GM21526 (cell line): ENCODE results near the gene CYP4B1.
"Not testable (repeated sequence)": the region's sequence is repeated elsewhere in the genome, so short reads cannot be mapped to it uniquely, and the experiment has no call there.

Experiments used
- ATAC-seq: cut with Tn5 transposase; IDR thresholded peaks from one replicate; pipeline ENCODE4 v1.9.1; 2021; ENCODE audit warnings: moderate library complexity; ENCODE audit not compliant: unreplicated experiment, low FRiP score

CYP4B1 gene

DNA sequence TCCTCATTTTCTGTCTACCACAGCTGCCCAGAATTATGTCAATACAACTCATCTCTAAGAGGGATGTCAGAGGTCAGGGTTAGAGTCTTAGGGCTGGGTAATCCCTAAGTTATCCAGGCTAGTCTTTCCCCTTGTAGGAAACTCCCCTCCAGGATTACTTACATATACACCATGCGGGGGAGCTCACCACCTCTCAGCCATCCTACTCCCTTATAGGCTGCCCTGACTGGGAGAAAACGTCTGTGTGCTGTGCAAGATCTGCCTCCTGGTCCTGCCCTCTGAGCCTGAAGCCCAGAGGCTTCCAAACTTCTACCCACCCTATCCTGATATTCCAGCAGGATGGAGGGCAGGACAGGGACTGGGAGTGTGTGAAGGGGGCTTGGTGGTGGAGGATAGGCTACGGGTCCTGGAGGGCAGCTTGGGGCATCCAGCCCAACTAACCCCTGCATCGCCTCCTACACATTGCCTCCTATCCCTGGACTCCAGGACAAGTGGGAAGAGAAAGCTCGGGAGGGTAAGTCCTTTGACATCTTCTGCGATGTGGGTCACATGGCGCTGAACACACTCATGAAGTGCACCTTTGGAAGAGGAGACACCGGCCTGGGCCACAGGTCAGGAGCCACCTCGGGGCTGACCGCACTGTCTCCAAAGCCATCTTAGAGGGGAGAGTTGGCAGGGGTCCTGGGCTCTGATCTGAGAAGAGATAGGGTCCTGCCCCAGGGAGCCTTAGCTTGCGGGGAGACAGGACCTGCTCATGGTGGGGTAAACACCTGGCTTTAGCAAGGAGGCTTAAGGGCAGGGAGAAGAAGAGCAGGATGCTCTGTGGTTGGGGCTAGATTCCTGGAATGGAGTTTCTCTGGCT is 14.4 kb downstream of the CYP4B1 start:
- ATAC-seq, result no peak

- ATAC-seq, result no peak
Measured at GRCh38 chr1:46813858-46814396, 15.1 kb downstream of the CYP4B1 start.

DNA sequence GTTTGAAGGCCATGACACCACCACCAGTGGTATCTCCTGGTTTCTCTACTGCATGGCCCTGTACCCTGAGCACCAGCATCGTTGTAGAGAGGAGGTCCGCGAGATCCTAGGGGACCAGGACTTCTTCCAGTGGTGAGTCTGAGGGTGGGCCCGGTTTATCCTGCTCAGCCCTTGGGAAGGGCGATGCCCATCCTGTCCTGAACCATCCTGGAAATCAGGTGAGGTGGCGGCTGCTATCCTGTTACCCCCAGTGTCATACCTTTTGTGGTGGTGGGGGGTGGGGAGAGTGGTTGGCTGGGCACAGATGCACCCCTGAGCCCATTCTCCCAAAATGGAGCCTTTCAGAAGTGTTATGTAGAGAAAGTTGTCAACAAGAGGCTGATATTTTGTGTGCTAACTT is 16.3 kb downstream of the CYP4B1 start:
- ATAC-seq, result no peak

DNA sequence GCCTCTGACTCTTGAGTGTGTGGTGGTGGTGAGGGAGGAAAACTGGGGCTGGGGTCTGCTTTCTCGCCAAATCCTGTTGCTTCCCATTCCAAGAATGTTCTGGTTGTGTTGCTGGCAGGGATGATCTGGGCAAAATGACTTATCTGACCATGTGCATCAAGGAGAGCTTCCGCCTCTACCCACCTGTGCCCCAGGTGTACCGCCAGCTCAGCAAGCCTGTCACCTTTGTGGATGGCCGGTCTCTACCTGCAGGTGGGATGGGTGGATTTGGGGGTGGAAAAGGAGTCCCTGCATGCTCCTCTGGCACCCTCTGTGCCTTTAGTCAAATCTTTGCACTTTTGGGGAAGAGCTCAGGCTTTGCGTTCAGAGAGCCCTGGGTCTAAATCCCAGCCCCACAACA is 18.1 kb downstream of the CYP4B1 start:
- ATAC-seq, result no peak

DNA sequence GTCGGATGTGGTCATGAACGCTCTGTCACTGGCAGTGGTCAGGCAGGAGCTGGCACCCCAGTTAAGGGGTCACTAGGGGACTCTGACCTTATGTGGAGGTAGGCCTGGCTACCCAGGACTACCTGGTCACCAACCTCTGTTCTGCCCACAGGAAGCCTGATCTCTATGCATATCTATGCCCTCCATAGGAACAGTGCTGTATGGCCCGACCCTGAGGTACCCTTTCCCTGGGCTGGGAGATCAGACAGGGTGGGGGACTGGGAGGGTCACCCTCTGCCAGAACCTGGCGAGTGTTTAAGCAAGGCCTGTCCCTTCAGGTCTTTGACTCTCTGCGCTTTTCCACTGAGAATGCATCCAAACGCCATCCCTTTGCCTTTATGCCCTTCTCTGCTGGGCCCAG is 19.0 kb downstream of the CYP4B1 start:
- no peak for ATAC-seq

DNA sequence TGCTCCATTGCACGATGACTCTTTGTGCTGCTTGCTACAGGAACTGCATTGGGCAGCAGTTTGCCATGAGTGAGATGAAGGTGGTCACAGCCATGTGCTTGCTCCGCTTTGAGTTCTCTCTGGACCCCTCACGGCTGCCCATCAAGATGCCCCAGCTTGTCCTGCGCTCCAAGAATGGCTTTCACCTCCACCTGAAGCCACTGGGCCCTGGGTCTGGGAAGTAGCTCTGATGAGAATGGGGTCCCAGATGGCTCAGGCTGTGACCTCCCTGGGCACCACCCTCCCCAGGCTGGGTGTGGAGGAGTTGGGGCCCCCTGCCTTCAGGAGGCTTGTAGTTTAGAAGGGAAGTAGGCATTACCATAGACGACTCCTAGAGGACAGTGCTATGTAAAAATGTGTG is 19.7 kb downstream of the CYP4B1 start:
- ATAC-seq, result no peak

DNA sequence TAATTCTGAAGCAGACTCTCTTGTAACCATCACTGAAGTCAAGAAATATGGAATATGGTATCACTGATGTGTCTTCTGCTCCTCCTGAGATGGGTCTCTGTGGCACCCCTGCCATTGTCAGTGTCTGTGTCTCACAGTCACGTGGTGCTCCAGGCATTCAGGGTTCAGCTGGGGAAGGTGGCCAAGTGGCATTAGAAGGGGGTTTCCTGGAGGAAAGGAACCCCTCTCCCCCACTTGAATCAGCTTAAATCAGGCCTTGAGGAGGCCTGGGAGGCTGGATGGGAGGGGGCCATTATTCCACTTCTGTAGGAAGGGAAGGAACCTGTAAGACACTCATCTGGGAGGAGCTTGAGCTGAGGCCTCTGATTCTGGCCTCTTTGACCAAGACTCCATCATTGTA is 20.5 kb downstream of the CYP4B1 start:
- ATAC-seq, result no peak

- no peak for ATAC-seq
Measured at GRCh38 chr1:46820076-46820475, 21.2 kb downstream of the CYP4B1 start.

DNA sequence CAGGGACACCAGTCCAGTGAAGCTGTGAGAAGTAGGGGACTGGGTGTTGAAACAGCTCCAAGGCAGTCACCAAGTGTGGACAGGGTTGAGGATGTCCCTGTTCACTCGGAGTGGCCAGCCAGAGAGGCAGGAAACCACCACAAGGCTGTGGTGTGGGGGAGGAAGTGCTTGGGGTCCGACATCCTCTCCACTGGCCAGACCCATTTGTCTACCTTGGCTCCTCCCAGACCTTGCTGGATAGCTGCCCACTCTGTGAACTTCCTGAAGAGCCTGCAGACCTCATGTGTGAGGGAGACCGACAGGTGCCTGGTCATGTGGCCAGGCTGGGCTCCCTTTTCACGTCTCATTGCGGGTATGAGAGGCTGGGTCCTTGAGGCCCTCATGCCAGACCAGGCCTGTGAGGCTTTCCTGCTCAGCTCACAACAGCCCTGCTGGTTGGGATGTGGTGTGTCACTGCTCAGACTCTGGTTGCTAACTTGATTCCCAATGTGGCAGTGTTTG is 21.8 kb downstream of the CYP4B1 start:
- ATAC-seq, result no peak

DNA sequence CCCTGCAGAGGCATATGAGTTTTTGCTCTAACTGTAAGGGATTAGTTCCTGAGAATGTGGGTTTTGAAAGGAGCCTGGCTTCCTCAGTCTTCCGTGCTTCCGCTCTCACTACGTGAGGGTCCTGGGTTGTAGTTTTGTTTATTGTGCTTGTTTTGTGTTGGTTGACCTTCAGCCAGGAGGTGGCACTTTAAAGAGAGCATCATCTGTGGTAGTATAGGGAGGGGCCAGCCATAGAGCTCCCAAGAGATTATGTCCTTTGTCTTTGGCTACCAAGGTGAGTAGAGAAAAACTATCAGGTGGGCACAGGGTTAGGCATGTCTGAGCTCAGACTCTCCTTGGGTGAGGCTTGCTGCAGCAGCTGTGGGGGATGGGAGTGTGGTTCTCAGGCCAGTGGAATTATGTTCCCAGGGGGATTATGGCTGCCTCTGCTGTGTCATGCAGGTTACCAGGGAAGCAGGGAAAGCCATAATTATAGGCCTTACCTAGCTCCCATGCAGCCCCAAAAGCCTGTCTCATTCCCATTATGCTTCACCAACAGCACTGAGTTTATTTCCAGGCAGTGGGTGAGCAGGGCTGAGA is 23.5 kb downstream of the CYP4B1 start:
- no peak for ATAC-seq

DNA sequence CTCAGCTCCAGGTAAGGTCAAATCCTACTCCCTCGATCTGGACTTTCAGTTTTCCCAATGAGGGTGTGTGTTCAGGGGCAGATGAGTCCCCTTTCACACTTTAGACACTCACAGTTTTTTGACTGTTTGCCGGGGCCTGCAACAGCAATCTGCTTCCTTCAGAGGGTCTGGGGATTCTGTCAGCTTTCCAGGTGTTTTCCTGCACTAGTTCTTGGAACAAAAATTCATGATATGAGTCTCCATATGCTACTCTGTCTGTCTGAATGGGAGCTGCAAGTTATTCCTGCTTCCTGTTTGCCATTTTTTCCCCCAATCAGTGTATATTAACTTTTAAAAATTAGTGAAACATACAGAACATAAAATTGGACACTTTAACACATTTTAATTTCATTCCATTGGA is 24.3 kb downstream of the CYP4B1 start:
- no peak for ATAC-seq

GRCh38 chr1:46826892-46827291 is 28.0 kb downstream of the CYP4B1 start:
- not testable (repeated sequence) for ATAC-seq

DNA sequence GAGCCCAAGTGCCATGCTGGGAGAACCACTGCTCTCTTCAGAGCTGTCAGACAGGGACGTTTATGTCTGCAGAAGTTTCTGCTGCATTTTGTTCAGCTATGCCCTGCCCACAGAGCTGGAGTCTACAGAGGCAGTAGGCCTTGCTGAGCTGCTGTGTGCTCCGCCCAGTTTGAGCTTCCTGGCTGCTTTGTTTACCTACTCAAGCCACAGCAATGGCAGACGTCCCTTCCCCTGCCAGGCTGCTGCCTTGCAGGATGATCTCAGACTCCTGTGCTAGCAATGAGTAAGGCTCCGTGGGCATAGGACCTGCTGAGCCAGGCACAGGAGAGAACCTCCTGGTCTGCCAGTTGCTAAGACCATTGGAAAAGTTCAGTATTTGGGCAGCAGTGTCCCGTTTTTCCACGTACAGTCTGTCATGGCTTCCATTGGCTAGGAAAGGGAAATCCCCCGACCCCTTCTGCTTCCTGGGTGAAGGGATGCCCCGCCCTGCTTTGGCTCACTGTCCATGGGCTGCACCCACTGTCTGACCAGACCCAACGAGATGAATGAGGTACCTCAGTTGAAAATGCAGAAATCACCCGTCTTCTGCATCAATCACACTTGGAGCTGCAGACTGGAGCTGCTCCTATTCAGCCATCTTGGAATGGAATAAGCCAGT is 31.9 kb downstream of the CYP4B1 start:
- no peak for ATAC-seq

GRCh38 chr1:46835469-46835868 is 36.6 kb downstream of the CYP4B1 start:
- not testable (repeated sequence) for ATAC-seq

DNA sequence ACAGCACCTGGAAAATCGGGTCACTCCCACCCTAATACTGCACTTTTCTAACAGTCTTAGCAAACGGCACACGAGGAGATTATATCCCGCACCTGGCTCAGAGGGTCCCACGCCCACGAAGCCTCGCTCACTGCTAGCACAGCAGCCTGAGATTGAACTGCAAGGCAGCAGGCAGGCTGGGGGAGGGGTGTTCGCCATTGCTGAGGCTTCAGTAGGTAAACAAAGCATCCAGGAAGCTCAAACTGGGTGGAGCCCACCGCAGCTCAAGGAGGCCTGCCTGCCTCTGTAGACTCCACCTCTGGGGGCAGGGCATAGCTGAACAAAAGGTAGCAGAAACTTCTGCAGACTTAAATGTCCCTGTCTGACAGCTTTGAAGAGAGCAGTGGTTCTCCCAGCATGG is 47.5 kb downstream of the CYP4B1 start:
- not testable (repeated sequence) for ATAC-seq

- ATAC-seq, result not testable (repeated sequence)
Measured at GRCh38 chr1:46857660-46858065, 58.8 kb downstream of the CYP4B1 start.

GRCh38 chr1:46862348-46862747 is 63.5 kb downstream of the CYP4B1 start:
- no peak for ATAC-seq
